ENCODE data around the gene DBX1.
"Not testable (repeated sequence)": the region's sequence is repeated elsewhere in the genome, so short reads cannot be mapped to it uniquely, and the experiment has no call there.

DBX1 gene, protein sequence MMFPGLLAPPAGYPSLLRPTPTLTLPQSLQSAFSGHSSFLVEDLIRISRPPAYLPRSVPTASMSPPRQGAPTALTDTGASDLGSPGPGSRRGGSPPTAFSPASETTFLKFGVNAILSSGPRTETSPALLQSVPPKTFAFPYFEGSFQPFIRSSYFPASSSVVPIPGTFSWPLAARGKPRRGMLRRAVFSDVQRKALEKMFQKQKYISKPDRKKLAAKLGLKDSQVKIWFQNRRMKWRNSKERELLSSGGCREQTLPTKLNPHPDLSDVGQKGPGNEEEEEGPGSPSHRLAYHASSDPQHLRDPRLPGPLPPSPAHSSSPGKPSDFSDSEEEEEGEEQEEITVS

DNA sequence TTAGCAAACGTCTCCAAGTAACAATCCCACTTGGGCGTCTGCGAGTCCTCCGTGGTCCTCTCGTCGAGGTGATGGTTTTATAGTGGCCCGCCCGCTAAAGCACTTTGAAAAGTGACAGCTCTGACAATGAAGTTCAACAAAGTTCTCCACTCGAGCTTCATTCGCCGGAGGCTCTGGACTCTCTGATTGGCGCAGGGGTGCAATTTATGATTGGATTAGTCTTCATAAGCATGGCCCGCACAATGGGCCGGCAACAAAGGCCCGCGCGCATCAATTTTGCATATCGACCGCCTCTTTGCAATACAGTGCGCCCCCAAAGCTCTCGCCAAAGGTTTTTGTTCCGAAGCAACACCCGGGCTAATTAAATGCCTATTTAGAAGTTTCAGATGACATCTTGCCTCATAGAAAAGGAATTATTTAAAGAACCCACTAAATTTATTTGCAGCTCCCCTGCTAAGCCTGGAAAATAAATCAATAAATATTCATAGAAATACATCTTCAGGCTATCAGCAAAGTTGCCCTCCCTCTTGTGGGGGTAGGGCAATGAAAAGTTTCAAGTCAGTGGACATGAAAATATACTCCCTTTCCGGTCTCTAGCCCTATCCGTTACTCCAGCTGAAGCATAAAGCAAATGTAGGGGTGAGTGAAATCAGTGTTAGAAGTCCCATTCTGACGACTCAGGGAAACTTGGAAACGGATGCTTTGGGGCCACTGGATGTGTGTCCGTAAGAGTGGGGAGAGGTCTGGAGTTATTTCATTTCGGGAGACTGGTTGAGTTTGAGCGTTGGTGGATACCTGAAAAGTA, at the start of gene DBX1:
DBX1 (minus strand) TSS at position 51 of the 805 bp plus-strand sequence. CDS start 151 bp downstream, outside the sequence.
- no peak for DNase-seq (ENCODE audit: low spot score)

DNA sequence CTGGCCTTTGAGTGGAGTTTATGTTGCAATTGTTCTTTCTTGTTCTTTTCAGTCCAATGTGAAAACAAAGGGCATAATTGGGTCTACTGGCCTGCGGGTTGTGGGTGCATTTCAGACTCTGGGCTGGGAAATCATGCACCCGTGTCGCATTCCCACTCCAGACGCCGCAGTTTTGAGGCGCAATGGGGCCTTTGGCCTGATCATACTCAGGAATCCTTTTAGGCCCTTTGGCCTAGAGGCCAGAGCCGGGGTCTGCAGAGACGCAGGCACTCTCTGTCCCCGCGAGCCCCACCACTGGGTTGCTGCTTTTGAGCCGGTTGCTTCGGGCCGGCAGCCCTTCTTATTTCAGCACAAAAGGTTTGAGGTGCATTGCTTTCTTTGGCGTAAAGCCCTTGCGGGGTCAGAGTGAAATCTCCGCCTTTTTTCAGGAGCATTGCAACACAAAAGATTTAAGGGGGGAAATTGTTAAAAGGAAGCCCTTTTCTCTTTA, 48.4 kb upstream of the DBX1 start:
- no peak for DNase-seq (ENCODE audit: low spot score)

DNA sequence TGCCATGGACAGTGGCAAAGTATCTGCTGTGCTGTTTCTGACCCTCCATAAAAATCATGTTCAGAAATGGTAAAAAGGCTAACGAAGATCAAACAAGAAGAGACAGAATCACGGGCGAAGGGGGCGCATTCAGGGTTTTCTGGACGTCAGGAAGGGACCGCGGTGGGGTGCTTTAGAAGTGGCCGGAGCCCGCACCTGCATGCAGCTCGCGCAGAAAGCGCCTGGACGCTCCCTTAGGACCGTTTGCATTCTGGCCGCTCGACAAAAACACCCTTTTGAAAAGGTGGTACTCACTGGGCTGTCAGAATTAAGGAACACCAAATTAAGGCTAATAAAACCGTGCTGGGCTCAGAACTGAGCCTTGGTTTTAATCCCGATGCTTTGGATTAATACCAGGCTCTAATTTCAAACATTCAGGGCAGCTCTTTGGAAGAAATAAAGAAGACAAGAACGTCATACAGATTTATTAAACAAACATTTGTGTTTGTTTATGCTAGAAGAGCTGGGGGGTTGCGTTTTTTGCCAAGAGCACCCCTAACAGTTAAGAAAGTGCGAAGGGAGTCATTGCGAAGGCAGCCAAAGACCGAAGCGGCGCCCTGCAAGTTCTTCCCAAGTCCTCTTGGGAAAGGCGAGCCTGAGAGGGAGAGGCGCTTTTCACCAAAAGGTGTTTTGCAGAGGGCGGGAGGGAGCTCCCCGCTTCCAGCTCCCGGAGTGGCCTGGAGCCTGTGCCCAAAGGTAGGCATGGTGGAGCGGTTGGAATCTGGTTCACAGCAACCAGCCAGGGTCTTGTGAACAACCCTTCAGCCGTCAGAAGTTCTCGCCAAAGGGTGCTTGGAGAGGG, 47.7 kb upstream of the DBX1 start:
- DNase-seq (ENCODE audit: low spot score), result no peak

DNA sequence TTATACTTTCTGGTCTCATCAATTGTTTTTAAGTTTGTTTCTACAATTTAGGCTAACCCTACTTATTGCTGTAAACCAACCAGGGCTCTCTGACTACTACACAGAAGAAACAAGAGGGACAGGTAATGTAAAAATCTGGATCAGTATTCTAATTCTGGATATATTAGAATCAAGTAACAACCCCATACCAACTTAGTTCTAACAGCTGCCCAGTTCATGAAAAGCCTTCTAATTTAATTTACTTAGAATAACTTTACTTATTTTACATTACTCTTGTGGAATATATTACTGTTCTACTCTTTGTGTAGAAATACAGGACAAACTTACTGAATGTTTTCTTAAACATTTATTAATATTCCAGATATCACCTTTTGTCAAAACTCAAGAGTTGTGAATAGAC, 45.5 kb upstream of the DBX1 start:
- no peak for DNase-seq (ENCODE audit: low spot score)

DNA sequence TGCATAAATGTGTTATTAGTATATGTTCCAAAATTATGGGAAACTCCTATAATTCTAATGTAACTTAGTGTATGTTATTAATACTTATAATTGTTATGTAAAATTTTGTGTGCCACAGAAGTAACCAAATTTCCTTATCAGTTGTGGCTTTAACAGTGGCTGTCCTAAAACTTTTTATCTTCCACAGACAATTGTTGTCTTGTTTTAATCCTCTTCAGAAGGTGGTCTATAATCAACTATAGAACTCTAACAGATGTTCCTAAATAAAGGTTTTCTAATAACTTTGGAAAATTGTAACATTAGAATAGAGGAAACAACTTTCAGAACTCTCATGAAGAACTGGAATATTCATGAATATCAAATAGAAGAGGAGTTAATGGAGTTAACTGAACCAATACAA, 44.4 kb upstream of the DBX1 start:
- no peak for DNase-seq (ENCODE audit: low spot score)

DNA sequence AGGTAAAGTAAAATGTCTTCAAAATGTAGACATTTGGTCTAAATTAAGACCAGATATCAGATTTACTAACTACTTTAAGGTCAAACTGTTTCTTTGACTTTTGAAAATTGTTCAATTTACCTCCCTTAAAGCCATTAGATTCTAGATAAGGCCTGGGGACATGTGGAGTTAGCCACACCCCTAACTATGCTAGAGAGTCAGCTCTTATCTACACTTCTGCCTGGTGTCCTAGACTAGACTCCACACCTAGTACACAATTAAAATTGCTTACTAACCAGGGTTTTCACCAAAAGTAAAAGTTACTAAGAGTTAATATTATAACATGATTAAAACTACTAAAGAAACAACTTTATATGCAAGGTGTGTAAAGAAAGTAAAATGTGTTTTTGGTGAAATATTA, 43.6 kb upstream of the DBX1 start:
- DNase-seq (ENCODE audit: low spot score), result no peak

DNA sequence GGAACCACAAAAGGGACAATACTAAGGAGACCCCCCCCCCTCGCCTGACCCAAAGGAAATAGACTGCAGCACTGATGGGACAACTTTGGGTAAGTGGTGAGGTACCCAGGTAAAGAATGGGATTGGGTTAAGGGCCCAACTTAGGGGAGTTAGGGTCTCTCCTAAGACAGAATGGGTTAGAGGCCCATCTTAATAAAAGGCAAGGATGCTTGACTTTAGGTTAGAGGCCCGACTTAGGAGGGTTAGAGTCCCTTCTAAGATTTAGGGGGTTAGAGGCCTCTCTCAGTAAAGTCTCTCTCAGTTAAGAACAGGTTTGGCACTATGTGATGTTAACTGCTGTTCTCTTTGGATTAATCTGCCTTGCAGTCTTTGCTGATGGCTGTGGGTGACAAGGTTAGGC, 41.0 kb upstream of the DBX1 start:
- no peak for DNase-seq (ENCODE audit: low spot score)

DNA sequence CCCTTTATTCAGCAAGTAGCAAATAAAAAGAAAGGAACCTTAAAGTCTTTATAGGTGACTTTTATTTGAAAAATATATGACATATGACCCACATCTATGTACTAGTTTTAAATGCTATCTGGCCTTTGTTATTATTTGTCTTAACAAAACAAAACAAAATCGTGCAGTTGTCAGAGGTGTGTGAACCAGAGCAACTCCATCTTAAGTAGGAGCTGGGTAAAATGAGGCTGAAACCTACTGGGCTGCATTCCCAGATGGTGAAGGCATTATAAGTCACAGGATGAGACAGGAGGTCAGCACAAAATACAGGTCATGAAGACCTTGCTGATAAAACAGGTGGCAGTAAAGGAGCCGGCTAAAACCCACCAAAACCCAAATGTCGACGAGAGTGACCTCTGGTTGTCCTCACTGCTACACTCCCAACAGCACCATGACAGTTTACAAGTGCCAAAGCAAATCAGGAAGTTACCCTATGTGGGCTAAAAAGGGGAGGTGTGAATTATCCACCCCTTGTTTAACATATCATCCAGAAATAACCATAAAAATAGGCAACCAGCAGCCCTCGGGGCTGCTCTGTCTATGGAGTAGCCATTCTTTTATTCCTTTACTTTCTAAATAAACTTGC, 40.2 kb upstream of the DBX1 start:
- DNase-seq (ENCODE audit: low spot score), result not testable (repeated sequence)

DNA sequence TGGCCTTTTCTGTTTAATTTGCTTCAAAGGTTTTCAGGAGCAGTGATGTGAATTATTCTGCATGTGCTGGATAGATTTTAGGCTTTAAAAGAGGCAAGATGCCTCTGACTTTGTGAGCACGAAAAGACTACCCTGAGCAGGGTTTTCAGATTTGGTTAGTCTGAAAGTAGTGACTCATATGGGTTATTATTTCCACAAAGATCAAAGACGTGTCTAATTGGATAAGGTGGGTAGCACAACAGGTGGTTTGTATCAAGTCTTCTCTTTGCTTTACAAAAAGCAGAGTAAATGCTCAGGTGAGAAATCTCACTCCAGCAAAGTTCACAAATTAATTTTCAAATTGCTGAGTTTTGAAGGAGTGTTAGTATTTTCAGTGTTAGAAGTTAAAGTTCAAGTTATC, 37.6 kb upstream of the DBX1 start:
- no peak for DNase-seq (ENCODE audit: low spot score)

DNA sequence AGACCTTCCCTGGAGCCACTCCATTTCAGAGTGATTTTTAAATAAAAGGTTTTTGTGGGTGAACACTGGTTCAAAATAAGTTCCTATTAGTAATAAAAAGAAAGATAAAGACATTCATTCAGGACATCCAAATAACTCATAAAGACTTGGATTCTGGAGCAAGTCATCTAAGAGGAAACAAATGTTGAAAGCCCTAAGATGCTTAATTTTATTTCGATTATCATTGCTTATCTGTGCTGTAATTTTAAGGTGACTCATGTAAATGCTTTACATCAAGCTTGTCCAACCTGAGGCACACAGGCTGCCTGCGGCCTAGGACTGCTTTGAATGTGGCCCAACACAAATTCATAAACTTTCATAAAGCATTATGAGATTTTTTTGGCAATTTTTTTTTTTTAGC, 34.2 kb upstream of the DBX1 start:
- no peak for DNase-seq (ENCODE audit: low spot score)

DNA sequence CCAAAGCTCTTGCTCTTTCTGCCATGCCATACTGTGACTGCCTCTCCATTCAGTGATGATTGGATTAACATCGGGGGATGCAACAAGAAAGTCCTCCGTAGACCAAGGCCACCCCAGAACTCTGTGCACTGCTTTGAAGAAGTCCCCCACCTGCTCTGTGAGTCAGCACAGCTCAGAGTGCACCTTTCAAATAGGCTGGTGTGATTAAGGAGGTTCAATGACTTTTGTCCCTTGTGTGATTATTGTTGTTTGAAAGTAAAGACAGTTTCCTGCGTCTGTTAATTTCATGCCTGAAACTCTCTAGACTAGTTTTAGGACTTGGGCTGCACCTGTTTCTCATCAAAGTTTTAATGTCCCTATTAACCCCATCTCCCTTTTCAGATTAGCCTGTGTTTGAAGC, 33.0 kb upstream of the DBX1 start:
- DNase-seq (ENCODE audit: low spot score), result no peak

DNA sequence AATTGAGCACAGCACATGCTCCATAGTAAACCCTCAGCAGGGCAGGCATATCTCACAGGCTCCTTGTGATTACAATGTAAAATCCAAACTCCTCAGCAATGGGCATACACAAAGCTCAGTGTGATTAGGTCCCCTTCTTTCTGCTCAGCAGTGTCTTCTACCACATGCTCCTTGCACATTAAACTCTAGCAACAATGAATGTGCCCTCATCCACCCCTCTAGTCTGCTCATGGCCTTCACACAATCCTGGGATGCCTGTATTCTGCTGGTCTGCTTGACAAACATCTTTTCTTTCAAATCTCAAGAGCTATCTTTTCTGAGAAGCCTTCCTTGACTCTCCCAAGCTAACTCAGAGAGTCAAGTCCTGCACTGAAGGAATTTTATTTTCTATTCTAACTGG, 32.4 kb upstream of the DBX1 start:
- DNase-seq (ENCODE audit: low spot score), result no peak

DNA sequence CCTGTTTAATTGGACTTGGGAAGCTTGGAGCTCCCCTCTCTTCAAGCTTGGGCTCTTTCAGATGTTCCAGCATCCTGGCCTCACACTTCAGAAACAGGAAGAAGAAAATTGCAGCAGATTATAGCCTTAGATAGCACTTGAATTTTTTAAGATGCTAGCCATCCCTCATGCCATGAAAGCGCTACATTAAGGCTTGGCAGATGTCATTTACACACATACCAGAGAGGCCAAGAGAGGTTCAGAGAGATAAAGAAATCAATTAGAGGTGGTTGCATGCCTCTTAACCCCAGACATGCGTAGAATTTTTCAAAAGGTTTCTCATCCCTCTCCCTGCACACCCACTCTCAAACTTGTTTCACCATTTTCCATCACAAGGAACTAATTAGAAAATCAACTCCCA, 31.9 kb upstream of the DBX1 start:
- DNase-seq (ENCODE audit: low spot score), result no peak

DNA sequence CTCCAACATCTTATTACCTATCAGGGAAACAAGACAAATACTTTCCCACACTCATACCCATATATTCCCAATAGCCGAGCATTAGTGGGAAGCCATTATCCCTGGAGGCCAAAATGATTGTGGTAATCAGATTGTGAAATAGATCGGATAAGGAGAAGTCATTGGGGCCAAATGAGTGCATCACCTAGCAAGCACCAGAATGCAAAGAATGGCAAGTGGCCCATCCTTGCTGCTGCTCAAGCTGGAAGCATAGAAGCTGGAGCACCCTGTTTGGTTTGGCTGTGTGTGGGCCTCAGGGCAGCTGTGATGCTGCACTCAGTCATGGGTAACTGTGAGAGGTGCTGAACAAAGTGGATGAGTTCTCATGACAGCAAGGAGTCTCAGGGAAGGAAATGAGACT, 18.7 kb upstream of the DBX1 start:
- no peak for DNase-seq (ENCODE audit: low spot score)

DNA sequence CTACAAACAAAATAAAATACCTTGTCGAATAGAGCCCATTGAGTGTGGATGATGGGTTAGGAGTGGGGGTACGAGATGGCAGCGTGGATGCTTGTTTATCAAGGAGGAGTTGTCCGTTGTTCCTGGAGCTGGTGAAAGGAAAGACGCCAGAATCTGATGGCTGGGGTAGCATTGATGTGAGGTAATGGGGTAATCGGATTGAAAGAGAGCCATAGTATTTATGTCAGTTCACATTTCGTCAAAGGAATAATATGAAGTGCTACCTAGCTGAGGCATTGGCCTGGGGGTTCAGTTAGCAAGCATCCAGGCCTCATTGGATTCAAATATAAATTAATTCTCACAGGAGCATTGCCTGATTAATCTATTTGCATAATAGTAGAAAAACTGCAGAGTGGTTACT, 16.9 kb upstream of the DBX1 start:
- no peak for DNase-seq (ENCODE audit: low spot score)

DNA sequence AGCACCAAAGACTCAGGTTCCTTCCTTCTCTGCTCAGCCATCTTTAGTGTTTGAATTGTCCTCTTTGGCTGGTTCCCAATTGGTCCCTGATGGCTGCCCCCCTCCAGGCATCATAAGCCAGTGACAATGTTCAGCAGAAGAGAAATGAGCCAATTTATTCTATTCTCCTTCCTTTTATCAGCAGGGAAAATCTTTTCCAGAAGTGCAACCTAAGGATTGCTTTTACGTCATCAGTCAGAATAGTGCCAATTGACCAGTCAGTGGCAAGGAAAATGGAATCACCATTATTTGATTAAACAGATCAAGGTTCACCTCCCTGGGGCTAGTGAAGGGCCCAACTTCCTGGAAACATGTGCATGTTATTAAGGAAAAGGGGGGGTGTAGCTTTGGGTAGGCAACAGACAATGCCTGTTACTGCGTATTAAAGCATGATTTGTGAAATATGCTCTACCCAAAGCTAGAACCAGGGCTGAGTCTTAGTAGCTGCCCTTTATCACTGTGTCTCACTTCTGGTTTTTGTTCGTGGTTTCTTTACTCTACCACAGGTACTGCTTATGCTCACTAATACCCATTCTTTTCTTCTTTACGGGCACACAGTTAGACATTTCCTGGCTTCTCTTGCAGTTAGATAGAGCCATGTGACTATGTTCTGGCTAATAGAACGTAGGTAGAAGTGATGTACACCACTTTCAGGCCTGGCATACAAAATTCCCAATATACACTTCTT, 12.6 kb upstream of the DBX1 start:
- no peak for DNase-seq (ENCODE audit: low spot score)

DNA sequence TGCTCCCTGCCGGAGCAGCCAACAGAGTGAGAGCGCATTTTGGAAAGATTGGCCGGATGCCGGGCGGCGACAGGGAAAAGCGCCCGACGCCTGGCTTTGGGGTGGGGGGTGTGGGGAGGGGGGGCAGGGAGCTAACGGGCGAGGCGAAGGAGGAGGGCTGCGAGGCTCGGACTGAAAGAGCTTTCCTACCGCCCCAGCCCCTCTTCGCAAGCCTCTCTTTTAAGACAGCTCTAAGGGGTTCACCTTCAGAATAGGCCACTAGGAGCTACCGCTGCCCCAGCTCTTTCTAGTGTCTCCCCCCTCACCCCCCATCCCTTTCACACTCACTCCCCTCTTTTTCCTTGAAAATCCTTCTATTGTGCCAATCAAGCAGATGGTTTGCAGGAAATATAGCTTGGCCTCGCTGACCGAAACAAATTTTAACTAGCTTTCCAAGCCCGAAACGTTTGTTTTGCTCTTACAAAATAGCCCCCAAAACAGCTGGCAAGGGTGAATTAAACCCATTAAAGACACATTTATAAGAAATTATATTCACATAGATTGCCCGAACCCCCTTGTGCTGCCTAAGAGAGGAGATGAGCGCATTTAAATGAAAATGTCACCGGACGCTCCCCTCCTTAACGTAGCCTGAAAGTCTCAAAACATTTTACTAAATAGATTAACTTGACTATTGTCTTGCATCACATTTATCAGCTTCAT, 3.7 kb upstream of the DBX1 start:
- DNase-seq (ENCODE audit: low spot score), result no peak

DNA sequence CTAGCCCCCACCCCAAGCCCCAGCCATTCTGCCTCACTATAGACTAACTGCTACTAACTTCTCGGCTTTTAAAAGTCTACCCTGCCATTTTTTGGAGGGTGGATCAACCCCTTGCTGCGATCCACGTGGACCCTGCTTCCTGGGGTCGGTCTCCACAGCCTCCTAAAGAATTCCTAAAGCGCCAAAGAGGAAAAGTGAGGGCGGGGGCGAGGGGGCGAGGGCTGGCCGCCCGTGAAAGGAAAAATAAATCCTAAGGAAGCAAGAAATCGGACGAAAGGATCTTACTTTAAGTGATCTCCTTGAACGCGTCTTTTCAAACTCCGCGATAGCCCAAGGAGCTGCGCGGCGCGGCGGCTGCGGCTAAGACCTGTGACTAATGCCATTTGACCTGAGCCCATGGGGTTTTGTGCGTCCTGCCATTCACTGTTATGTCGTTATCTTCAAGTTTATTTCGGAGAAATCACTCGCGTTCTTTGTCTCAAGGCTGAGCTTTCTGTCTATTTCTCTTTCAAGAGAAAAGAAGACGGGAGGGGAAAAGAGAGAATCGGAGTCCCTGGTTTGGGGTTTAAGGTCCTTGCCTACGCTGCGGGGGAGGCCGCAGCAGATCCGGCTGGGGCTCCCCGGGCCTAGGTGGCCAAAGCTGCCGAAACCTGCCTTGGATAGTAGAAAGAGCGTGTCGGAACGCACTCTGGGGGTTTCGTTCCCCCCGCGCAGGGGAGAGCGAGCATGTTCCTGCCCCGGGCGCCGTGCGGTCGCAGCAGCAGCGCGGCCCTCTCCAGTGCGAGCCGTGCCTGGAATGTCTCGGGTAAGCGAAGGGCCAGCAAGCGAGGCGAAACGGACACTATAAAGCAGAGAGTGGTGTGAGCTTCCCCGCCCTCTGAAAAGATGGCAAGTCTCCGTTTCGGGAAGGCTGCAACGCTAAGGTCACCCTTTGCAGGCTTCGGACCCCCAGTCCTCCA, 2.8 kb upstream of the DBX1 start:
- DNase-seq (ENCODE audit: low spot score), result no peak

DNA sequence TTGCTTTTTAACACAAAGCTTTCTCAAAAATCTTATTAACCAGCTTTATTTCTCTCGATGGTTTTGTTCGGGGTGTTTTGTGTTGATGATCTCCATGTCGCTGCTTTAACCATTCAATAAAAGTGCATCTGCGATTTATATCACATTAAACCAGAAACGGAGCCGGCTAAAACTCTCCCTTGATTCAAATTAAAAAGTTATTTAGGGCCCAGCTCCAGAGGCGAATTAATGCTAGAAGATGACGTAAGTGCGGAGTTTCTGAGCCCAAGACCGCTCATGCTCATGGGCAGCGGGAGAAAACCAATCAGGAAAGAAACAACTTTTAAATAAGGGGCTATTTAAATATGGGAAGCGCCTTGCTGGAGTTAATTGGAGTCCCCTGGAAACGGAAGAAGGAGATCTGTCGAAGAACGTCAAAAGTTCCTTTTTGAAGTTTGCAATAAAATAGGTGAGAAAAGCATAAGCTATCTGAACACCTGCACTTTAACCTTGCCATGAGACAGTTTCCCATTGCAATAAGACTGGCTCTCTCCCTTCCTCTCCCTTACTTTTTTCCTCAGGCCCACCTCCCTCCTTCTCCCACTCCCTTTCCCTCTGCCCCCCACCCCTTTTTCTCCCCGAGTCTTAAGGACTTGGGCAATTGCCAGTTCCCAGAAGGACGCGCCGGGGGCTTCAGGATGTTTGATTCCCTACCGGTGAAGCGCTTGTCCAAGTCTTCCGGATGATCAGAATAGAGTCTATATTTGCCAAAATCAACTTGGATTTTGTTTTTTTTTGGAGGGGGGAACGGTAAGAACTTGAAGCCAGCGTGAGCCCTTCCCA, 1.9 kb upstream of the DBX1 start:
- DNase-seq (ENCODE audit: low spot score), result no peak

Measured in germinal center (tissue), 1 donor.